Breast epithelium (tissue), 3 donors: Measurements from ENCODE around the gene CFAP65.

Source experiments
- POLR2A ChIP-seq: fragments of 450-650 bp; IDR thresholded peaks from one replicate; pipeline ENCODE4 v1.6.1; 2016; ENCODE audit warnings: antibody characterized with exemption, mild to moderate bottlenecking, moderate library complexity
- POLR2AphosphoS5 ChIP-seq, 3 donors: sonication (generic); formaldehyde crosslinking; IDR thresholded peaks; one replicate each; pipeline ENCODE4 v1.6.1; 2017; ENCODE audit warnings: antibody characterized with exemption in 3 of 3
- TF ChIP-seq, protein P1 (sequence below), 3 donors: fragments of 450-650 bp; IDR thresholded peaks; one replicate each; pipeline ENCODE4 v1.5.1; 2016 to 2017; ENCODE audit warnings: antibody characterized with exemption in 3 of 3, mild to moderate bottlenecking in 3 of 3, moderate library complexity in 3 of 3

DNA sequence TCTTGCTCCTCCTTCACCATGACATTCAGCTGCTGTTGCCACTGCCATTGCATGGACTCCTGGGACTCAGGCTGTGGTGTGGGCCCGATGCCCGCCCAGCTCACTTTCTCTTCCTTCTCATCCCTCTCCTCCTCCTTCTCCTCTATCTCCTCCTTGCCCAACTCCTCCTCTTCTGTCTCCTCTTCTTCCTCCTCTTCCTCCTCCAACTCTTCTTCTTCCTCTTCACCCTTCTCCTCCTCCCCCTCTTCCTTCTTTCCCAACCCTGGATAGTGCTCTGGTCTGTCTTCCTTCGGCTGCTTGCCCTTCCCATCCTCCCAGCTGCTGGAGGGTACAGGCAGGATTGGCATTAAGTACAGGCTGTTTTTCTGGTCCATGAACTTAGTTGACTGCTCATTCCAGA is 37.3 kb downstream of the CFAP65 start:
- TF ChIP-seq, protein P1, sequence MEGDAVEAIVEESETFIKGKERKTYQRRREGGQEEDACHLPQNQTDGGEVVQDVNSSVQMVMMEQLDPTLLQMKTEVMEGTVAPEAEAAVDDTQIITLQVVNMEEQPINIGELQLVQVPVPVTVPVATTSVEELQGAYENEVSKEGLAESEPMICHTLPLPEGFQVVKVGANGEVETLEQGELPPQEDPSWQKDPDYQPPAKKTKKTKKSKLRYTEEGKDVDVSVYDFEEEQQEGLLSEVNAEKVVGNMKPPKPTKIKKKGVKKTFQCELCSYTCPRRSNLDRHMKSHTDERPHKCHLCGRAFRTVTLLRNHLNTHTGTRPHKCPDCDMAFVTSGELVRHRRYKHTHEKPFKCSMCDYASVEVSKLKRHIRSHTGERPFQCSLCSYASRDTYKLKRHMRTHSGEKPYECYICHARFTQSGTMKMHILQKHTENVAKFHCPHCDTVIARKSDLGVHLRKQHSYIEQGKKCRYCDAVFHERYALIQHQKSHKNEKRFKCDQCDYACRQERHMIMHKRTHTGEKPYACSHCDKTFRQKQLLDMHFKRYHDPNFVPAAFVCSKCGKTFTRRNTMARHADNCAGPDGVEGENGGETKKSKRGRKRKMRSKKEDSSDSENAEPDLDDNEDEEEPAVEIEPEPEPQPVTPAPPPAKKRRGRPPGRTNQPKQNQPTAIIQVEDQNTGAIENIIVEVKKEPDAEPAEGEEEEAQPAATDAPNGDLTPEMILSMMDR (IDR thresholded peaks at IDR 0.05) = no peak
- no peak for TF ChIP-seq POLR2AphosphoS5 (IDR thresholded peaks at IDR 0.05)
- no peak for TF ChIP-seq POLR2A
